HepG2 (cell line): ENCODE results near the gene ST14. TPM values are rescaled to one million over a fixed set of nuclear protein-coding genes. Genes with fewer than 3 reads are reported as not detected.

Experiments
- ATAC-seq: fragments of 200-7000 bp; cut with Tn5 transposase; 3 replicates; pipeline ENCODE4 v1.9.1; 2020; ENCODE audit warnings: mild to moderate bottlenecking, moderate library complexity
- BruUV-seq: library from RNA; stranded (reverse); fragments of 400-500 nt; replicated peaks from 2 replicates; lab custom pipeline; 2021; lab: Mats Ljungman, UMichigan
- CTCF ChIA-PET: fragments of 300-600 bp; formaldehyde crosslinking; extraction: SDS; loops from one replicate; lab custom pipeline; 2021; ENCODE audit warnings: low total read pairs, inconsistent platforms, low intra/inter-chr PET ratio; lab: Yijun Ruan, JAX
- POLR2A ChIA-PET: fragments of 350-600 bp; sonication (Branson Sonifier 250); formaldehyde crosslinking; loops from one replicate; lab custom pipeline; 2020; ENCODE audit warnings: antibody characterized with exemption, inconsistent platforms; lab: Yijun Ruan, JAX
- DNase-seq: peaks from one replicate; pipeline ENCODE4 v3.0.0-alpha.2; 2015; ENCODE audit warnings: low spot score
- FAIRE-seq: peaks from 3 replicates; lab custom pipeline; 2011; peaks lifted over from hg19 to GRCh38; lab: Jason Lieb, UNC
- H2AFZ ChIP-seq: one replicate; pipeline ENCODE4 v1.6.1; 2011; ENCODE audit warnings: low read length, inconsistent platforms
- H3K27ac ChIP-seq: fragments of 300-600 bp; 3 replicates; pipeline ENCODE4 v1.8.0; 2011; ENCODE audit warnings: mixed run types, mild to moderate bottlenecking, mixed read lengths, low read length, inconsistent platforms; ENCODE audit not compliant: insufficient read depth; ENCODE audit errors: extremely low read length
- H3K27me3 ChIP-seq, 2 experiments: fragments of 200-600 bp in 1 of 2; 2 replicates in 1 of 2; 3 replicates in 1 of 2; pipeline versions ENCODE4 v1.6.0 to v1.8.0; 2011; ENCODE audit warnings: low read length in 2 of 2, mild to moderate bottlenecking in 2 of 2, moderate library complexity in 2 of 2, inconsistent platforms in 1 of 2; ENCODE audit not compliant: insufficient read depth in 2 of 2, control insufficient read depth in 1 of 2
- H3K36me3 ChIP-seq, 2 experiments: fragments of 200-600 bp in 1 of 2; replicated peaks in 1 of 2; 2 replicates in 1 of 2; 3 replicates in 1 of 2; pipeline versions ENCODE4 v1.5.1 to v1.8.0; 2011; ENCODE audit warnings: low read length in 2 of 2, inconsistent platforms in 1 of 2; ENCODE audit not compliant: insufficient read depth in 2 of 2, control insufficient read depth in 1 of 2
- H3K4me1 ChIP-seq: 2 replicates; pipeline ENCODE4 v1.5.1; 2012; ENCODE audit warnings: low read length, inconsistent platforms; ENCODE audit not compliant: insufficient read depth
- H3K4me2 ChIP-seq: 2 replicates; pipeline ENCODE4 v1.6.0; 2011; ENCODE audit warnings: low read depth, low read length, inconsistent platforms
- H3K4me3 ChIP-seq, 3 experiments: fragments of 200-600 bp in 1 of 3; sonication (generic), shearing (Covaris generic) in 1 of 3; replicated peaks in 1 of 3; 2 replicates each; pipeline ENCODE4 v1.5.1; 2011 to 2016; ENCODE audit warnings: low read length in 3 of 3, inconsistent platforms in 2 of 3, low read depth in 2 of 3, mild to moderate bottlenecking in 2 of 3, control low read depth in 1 of 3, mixed read lengths in 1 of 3; ENCODE audit not compliant: insufficient read depth in 1 of 3
- H3K79me2 ChIP-seq: one replicate; pipeline ENCODE4 v1.6.1; 2011; ENCODE audit warnings: low read length, inconsistent platforms; ENCODE audit not compliant: insufficient read depth
- H3K9ac ChIP-seq: 2 replicates; pipeline ENCODE4 v1.6.0; 2011; ENCODE audit warnings: mild to moderate bottlenecking, low read depth, low read length, inconsistent platforms; ENCODE audit not compliant: insufficient read depth
- H3K9me3 ChIP-seq: 2 replicates; pipeline ENCODE4 v1.5.1; 2012; ENCODE audit warnings: mild to moderate bottlenecking, low read length
- H4K20me1 ChIP-seq: 2 replicates; pipeline ENCODE4 v1.6.0; 2011; ENCODE audit warnings: inconsistent platforms, mild to moderate bottlenecking, low read length, moderate library complexity; ENCODE audit not compliant: insufficient read depth
- CCDC6 ChIP-seq: sonication (generic); formaldehyde crosslinking; IDR thresholded peaks from 2 replicates; pipeline ENCODE4 v1.8.1; 2022; ENCODE audit warnings: mild to moderate bottlenecking, missing genetic modification reagents, moderate library complexity
- HOXD1 ChIP-seq: sonication (generic); formaldehyde crosslinking; IDR thresholded peaks from 2 replicates; pipeline ENCODE4 v1.5.0; 2020; ENCODE audit warnings: missing genetic modification reagents
- PHF20 ChIP-seq: sonication (generic); formaldehyde crosslinking; IDR thresholded peaks from 2 replicates; pipeline ENCODE4 v1.5.0; 2020; ENCODE audit warnings: mild to moderate bottlenecking, missing genetic modification reagents
- RNF219 ChIP-seq: sonication (generic); formaldehyde crosslinking; IDR thresholded peaks from 2 replicates; pipeline ENCODE4 v1.5.0; 2020; ENCODE audit warnings: mild to moderate bottlenecking, missing genetic modification reagents
- TMF1 ChIP-seq: sonication (generic); formaldehyde crosslinking; IDR thresholded peaks from 2 replicates; pipeline ENCODE4 v1.8.1; 2022; ENCODE audit warnings: low read depth, missing genetic modification reagents
- TRAFD1 ChIP-seq: sonication (generic); formaldehyde crosslinking; IDR thresholded peaks from 2 replicates; pipeline ENCODE4 v1.5.1; 2020; ENCODE audit warnings: missing genetic modification reagents, mild to moderate bottlenecking, borderline replicate concordance
- ZFP36 ChIP-seq: fragments of 150-350 bp; IDR thresholded peaks from 2 replicates; pipeline ENCODE4 v1.6.1; 2018; ENCODE audit warnings: borderline replicate concordance, low read length, low read depth; ENCODE audit not compliant: partially characterized antibody
- ZNF407 ChIP-seq: sonication (generic); formaldehyde crosslinking; IDR thresholded peaks from one replicate; pipeline ENCODE4 v1.5.1; 2020; ENCODE audit warnings: mild to moderate bottlenecking, missing genetic modification reagents; ENCODE audit errors: not compliant biosample characterization
- ZNF556 ChIP-seq: sonication (generic); formaldehyde crosslinking; IDR thresholded peaks from 2 replicates; pipeline ENCODE4 v1.4.0; 2020; ENCODE audit warnings: mild to moderate bottlenecking, missing genetic modification reagents, borderline replicate concordance
- ZNF563 ChIP-seq: sonication (generic); formaldehyde crosslinking; IDR thresholded peaks from 2 replicates; pipeline ENCODE4 v1.8.0; 2022; ENCODE audit warnings: mild to moderate bottlenecking, moderate library complexity, missing genetic modification reagents
- ZNF746 ChIP-seq: sonication (generic); formaldehyde crosslinking; IDR thresholded peaks from 2 replicates; pipeline ENCODE4 v1.8.0; 2022; ENCODE audit warnings: mild to moderate bottlenecking, missing genetic modification reagents
- whole genome bisulfite sequencing: methylation state at CpG from one replicate; pipeline ENCODE4 v1.1.6; 2017; ENCODE audit warnings: low lambda C conversion rate; 5-methylcytosine and 5-hydroxymethylcytosine counted together
- in situ Hi-C: cut with HindIII; loops from 2 replicates; pipeline ENCODE4 v1.10.0; 2017; ENCODE audit warnings: low pct_unique_long_range_greater_than_20kb; ENCODE audit not compliant: extremely low pct_ligation_motif_present
- intact Hi-C: fragments of 100-400 bp; cut with micrococcal nuclease; formaldehyde crosslinking; loops from one replicate; pipeline ENCODE4 v1.10.0; 2022; ENCODE audit not compliant: unreplicated experiment
- polyA plus RNA-seq, 8 experiments: library from polyadenylated mRNA; depleted of rRNA in 3 of 8; stranded (reverse) in 7 of 8; unstranded in 1 of 8; fragments of >200 nt; fragmentation: Illumina TruSeq in 4 of 8; extraction: Trizol in 4 of 8; gene quantifications; 2 replicates each; pipeline versions ENCODE4 v1.2.1 to v1.2.3, GENCODE V29; 2011 to 2016; ENCODE audit warnings: low read depth in 4 of 8, missing spikeins in 1 of 8, mixed read lengths in 1 of 8; ENCODE audit not compliant: insufficient read depth in 1 of 8
- total RNA-seq, 5 experiments: library from RNA; depleted of rRNA; stranded (reverse); fragments of >200 nt; fragmentation: Illumina TruSeq; extraction: Trizol; gene quantifications; 2 replicates each; pipeline ENCODE4 v1.2.3, GENCODE V29; 2016; ENCODE audit warnings: low read depth in 1 of 5

Gene ST14
- total and polyA plus RNA-seq, 2 of the 13 experiments (the other 11 are each of a cell fraction or from before 2014, with no cell fraction given), result 0.88 to 1.4 TPM

DNA sequence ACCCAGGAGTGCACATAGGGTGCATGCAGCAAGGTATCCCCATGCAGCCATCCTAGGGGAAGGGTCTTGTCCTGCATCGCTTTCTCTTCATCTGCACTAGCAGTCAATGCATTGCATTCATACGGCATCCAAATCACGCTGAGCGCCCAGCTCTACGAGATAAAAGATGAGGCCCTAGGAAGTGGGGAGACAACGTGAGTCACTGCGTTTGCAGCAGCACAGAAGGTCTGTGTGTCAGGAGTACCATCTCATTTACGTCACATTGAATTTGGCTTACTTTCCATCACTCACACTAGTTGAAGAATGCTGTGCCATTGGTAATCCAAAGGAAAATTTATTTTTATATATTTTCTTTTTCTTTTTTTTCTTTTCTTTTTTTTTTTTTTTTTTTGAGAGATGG, 2.5 kb upstream of the ST14 start:
- WGBS, result 81% methylated on average over 8 of the region's 8 CpGs
- Histone ChIP-seq H3K4me2 (no peak overlapping the region), H3K4me3 (no peak overlapping the region), H3K9me3 (no peaks in the 10 kb centered on the region), H2AFZ (no peak overlapping the region), H4K20me1 (no peaks in the 10 kb centered on the region), H3K79me2 (no peaks in the 10 kb centered on the region), H3K9ac (no peak overlapping the region), H3K4me1 (peaks cover 11% of the 10 kb centered on the region; the same call in 1 of the 2 replicates), H3K27me3 (no peaks in the 10 kb centered on the region; a peak in 2 of 5 replicates), H3K27ac (no peak overlapping the region), H3K36me3 (no peaks in the 10 kb centered on the region)
- BruUV-seq, result no TSS peak
- ChIA-PET CTCF (no interaction called here), POLR2A (no interaction called here)
- no peak for FAIRE-seq
- no peak for ATAC-seq
- intact Hi-C loops (no loop called here), in situ Hi-C loops (no loop called here)
- no peak for DNase-seq
- no peak for TF ChIP-seq TMF1
- no peak for TF ChIP-seq ZNF407 (CRISPR knock-in tag)
- TF ChIP-seq ZNF556, result no peak
- TF ChIP-seq PHF20 (CRISPR knock-in tag), result no peak
- TF ChIP-seq CCDC6, result no peak
- TF ChIP-seq ZFP36, result no peak
- no peak for TF ChIP-seq TRAFD1 (CRISPR knock-in tag)
- no peak for TF ChIP-seq HOXD1 (CRISPR knock-in tag)
- no peak for TF ChIP-seq ZNF746
- TF ChIP-seq RNF219 (CRISPR knock-in tag), result no peak
- no peak for TF ChIP-seq ZNF563 (CRISPR knock-in tag)
